Esophagus muscularis mucosa (tissue), 3 donors: ENCODE data around the gene ADAR.

Experiments used
- POLR2AphosphoS5 ChIP-seq, 2 donors: sonication (generic); formaldehyde crosslinking; IDR thresholded peaks; one replicate each; pipeline ENCODE4 v1.6.1; 2017; ENCODE audit warnings: antibody characterized with exemption in 2 of 2
- TF ChIP-seq, protein P1 (sequence below), 3 experiments: fragments of 200-600 bp in 2 of 3; fragments of 450-650 bp in 1 of 3; sonication (generic) in 2 of 3; IDR thresholded peaks; one replicate each; pipeline ENCODE4 v1.5.1; 2017 to 2019; ENCODE audit warnings: antibody characterized with exemption in 3 of 3, mild to moderate bottlenecking in 2 of 3, moderate library complexity in 1 of 3

DNA sequence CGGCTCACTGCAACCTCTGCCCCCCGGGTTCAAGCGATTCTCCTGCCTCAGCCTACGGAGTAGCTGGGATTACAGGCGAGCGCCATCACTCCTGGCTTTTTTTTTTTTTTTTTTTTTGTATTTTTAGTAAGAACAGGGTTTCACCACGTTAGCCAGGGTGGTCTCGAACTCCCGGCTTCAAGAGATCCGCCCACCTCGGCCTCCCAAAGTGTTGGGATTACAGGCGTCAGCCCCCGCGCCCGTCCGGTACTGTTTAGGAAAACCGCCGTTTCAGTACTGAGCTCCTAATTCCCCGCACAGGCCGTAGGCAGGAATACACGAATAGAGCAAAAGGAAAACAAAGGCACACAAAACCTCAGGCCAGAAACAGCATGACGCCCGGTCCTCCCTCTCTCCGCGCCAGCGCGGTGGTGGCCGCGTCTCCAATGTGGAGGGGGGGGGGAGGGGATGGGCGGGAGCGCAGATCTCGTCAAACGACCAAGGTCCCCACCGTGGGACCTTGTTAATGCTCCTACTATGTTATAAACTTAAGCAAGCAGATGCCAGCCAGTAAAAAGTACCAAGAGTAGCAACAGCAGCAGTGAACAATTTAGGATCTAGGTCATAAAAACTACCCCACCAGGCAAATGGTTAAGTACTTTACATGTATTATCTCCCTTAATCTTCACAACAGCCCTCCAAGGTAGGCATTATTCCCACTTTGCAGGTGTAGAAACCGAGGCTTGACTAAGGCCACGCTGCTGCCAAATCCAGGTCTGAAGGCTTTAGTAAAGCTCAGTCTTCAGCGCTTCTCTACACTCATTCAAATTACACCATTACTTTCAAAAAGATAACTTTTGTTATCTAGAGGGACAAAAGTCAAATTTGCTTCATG is 648 bp upstream of the ADAR start:
- TF ChIP-seq, protein P1, sequence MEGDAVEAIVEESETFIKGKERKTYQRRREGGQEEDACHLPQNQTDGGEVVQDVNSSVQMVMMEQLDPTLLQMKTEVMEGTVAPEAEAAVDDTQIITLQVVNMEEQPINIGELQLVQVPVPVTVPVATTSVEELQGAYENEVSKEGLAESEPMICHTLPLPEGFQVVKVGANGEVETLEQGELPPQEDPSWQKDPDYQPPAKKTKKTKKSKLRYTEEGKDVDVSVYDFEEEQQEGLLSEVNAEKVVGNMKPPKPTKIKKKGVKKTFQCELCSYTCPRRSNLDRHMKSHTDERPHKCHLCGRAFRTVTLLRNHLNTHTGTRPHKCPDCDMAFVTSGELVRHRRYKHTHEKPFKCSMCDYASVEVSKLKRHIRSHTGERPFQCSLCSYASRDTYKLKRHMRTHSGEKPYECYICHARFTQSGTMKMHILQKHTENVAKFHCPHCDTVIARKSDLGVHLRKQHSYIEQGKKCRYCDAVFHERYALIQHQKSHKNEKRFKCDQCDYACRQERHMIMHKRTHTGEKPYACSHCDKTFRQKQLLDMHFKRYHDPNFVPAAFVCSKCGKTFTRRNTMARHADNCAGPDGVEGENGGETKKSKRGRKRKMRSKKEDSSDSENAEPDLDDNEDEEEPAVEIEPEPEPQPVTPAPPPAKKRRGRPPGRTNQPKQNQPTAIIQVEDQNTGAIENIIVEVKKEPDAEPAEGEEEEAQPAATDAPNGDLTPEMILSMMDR (IDR thresholded peaks at IDR 0.05): no peak
- peak in 1 of 2 donors; percentile 9 for TF ChIP-seq POLR2AphosphoS5 (IDR thresholded peaks at IDR 0.05)
